Skin of body (tissue), 2 donors: ENCODE results near the gene CDC42EP3. TPM values are rescaled to one million over a fixed set of nuclear protein-coding genes. Genes with fewer than 3 reads are reported as not detected.

Experiments used
- DNase-seq: peaks from one replicate; lab custom pipeline; 2025; lab: John Stamatoyannopoulos, UW
- total RNA-seq: library from RNA; depleted of rRNA; stranded (reverse); fragments of >200 nt; gene quantifications from one replicate; pipeline ENCODE4 v1.2.3, GENCODE V29; 2014

CDC42EP3 gene
- total RNA-seq, 1 donor from 2014 or later, result 12.2 TPM

GRCh38 chr2:37683921-37684780 lies 12.7 kb upstream of the CDC42EP3 start:
- no peak for DNase-seq

GRCh38 chr2:37683241-37683640 lies 11.8 kb upstream of the CDC42EP3 start:
- DNase-seq, result no peak

GRCh38 chr2:37682473-37682872 lies 11.0 kb upstream of the CDC42EP3 start:
- no peak for DNase-seq

- no peak for DNase-seq
Observed at GRCh38 chr2:37681587-37681986, 10.1 kb upstream of the CDC42EP3 start.

GRCh38 chr2:37679072-37679695 lies 7.7 kb upstream of the CDC42EP3 start:
- DNase-seq, result no peak

- no peak for DNase-seq
Observed at GRCh38 chr2:37676274-37676673, 4.8 kb upstream of the CDC42EP3 start.

GRCh38 chr2:37674946-37675345 lies 3.5 kb upstream of the CDC42EP3 start:
- no peak for DNase-seq

- DNase-seq, result no peak
Observed at GRCh38 chr2:37672870-37673184, 1.4 kb upstream of the CDC42EP3 start.

- peak; percentile 69 for DNase-seq
Observed at GRCh38 chr2:37672104-37672869, 845 bp upstream of the CDC42EP3 start.

GRCh38 chr2:37671816-37672103 lies 318 bp upstream of the CDC42EP3 start:
- no peak for DNase-seq

GRCh38 chr2:37670378-37671008 lies 949 bp downstream of the CDC42EP3 start:
- peak; percentile 45 for DNase-seq

- DNase-seq, result peak; percentile 23
Observed at GRCh38 chr2:37669446-37669845, 2.0 kb downstream of the CDC42EP3 start.

GRCh38 chr2:37667704-37668103 lies 3.7 kb downstream of the CDC42EP3 start:
- no peak for DNase-seq

GRCh38 chr2:37666772-37667171 lies 4.7 kb downstream of the CDC42EP3 start:
- no peak for DNase-seq

GRCh38 chr2:37665604-37666362 lies 5.7 kb downstream of the CDC42EP3 start:
- DNase-seq, result no peak

GRCh38 chr2:37665043-37665442 lies 6.4 kb downstream of the CDC42EP3 start:
- no peak for DNase-seq

- DNase-seq, result no peak
Observed at GRCh38 chr2:37664231-37664643, 7.2 kb downstream of the CDC42EP3 start.

- no peak for DNase-seq
Observed at GRCh38 chr2:37663390-37663789, 8.1 kb downstream of the CDC42EP3 start.

GRCh38 chr2:37659723-37660122 lies 11.7 kb downstream of the CDC42EP3 start:
- no peak for DNase-seq

- no peak for DNase-seq
Observed at GRCh38 chr2:37658682-37659081, 12.8 kb downstream of the CDC42EP3 start.

GRCh38 chr2:37657471-37657870 lies 14.0 kb downstream of the CDC42EP3 start:
- DNase-seq, result no peak
